HuH-7 (cell line): ENCODE results near the gene MRPL49.

ENCODE experiments used
- DNase-seq: peaks from one replicate; pipeline ENCODE4 v3.0.0; 2011; ENCODE audit warnings: low spot score

Gene MRPL49

GRCh38 chr11:65121865-65122696 lies at the start of gene MRPL49, which contains the start of gene FAU:
MRPL49 (plus strand) TSS chr11:65122321; CDS start chr11:65122347, 26 bp downstream.
FAU (minus strand) TSS chr11:65122134; CDS start chr11:65121813, 321 bp downstream.
- peak; percentile 92 for DNase-seq

GRCh38 chr11:65072631-65072966 lies 49.5 kb upstream of the MRPL49 start:
- DNase-seq: no peak

GRCh38 chr11:65077451-65077850 lies 44.7 kb upstream of the MRPL49 start:
- DNase-seq: no peak

- peak; percentile 66 for DNase-seq
Measured at GRCh38 chr11:65078151-65078550, 44.0 kb upstream of the MRPL49 start.

GRCh38 chr11:65078786-65079342 lies 43.3 kb upstream of the MRPL49 start:
- DNase-seq: no peak

- DNase-seq: no peak
Measured at GRCh38 chr11:65083134-65083833, 38.8 kb upstream of the MRPL49 start.

- DNase-seq: peak; percentile 94
Measured at GRCh38 chr11:65083834-65084597, 38.1 kb upstream of the MRPL49 start, which contains the start of the genes CDCA5 and ZFPL1. CDCA5 (minus strand) TSS chr11:65084040; CDS start chr11:65083978, 62 bp downstream. ZFPL1 (plus strand) TSS chr11:65084222; CDS start chr11:65084699, 477 bp downstream.

GRCh38 chr11:65084598-65085375 lies 37.3 kb upstream of the MRPL49 start:
- DNase-seq: no peak

GRCh38 chr11:65085446-65085845 lies 36.7 kb upstream of the MRPL49 start:
- DNase-seq: no peak

- DNase-seq: no peak
Measured at GRCh38 chr11:65086809-65087208, 35.3 kb upstream of the MRPL49 start.

- no peak for DNase-seq
Measured at GRCh38 chr11:65087216-65087615, 34.9 kb upstream of the MRPL49 start.

- DNase-seq: no peak
Measured at GRCh38 chr11:65087827-65088226, 34.3 kb upstream of the MRPL49 start.

- DNase-seq: no peak
Measured at GRCh38 chr11:65089621-65090020, 32.5 kb upstream of the MRPL49 start.

GRCh38 chr11:65090628-65091027 lies 31.5 kb upstream of the MRPL49 start:
- DNase-seq: no peak

GRCh38 chr11:65095427-65095826 lies 26.7 kb upstream of the MRPL49 start:
- DNase-seq: no peak

- DNase-seq: peak; percentile 92
Measured at GRCh38 chr11:65095974-65096806, 25.9 kb upstream of the MRPL49 start, which contains the start of gene VPS51. VPS51 (plus strand) TSS chr11:65096214; CDS start chr11:65096251, 37 bp downstream.

GRCh38 chr11:65096926-65097325 lies 25.2 kb upstream of the MRPL49 start:
- no peak for DNase-seq

- DNase-seq: no peak
Measured at GRCh38 chr11:65100674-65101350, 21.3 kb upstream of the MRPL49 start.
